ENCODE measurements around the gene GPS2. TPM values are rescaled to one million over a fixed set of nuclear protein-coding genes. Genes with fewer than 3 reads are reported as not detected.
A peak's percentile ranks its signal among the peaks of the same experiment; 100 is the strongest.

The GPS2 gene
- polyA plus RNA-seq, 1 donor (not counting 4 experiments of a cell fraction or from before 2014, with no cell fraction given): 24.7 TPM

DNA sequence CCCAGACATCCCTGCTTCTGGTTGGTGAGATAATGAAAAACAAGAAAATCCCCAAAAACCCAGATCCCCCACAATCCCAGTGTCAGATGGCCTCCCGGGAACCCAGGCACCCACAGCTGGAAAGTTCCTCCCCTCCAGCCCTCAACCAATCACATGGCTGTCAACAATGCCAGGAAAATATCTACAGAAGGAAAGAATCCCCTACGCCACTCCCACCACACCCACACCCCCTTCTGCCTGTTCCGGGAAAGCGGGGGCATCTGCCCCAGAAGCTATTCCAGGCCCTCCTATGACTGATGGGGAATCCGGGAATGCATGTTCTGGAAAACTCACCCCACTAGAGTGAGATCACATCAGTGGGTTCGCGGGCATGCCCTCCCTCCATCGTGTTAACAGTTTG lies 41.6 kb upstream of the GPS2 start:
- Histone ChIP-seq H3K9me1 (ENCODE audit: control insufficient read depth, extremely low read depth, insufficient read depth, low read length) (no peaks in the 10 kb centered on the region), H3K36me3 (ENCODE audit: control insufficient read depth in 2 of 2, extremely low read depth in 1 of 2, insufficient read depth in 2 of 2, low read length in 2 of 2) (no peaks in the 10 kb centered on the region), H3K9me3 (ENCODE audit: control insufficient read depth, low read depth, low read length) (no peaks in the 10 kb centered on the region), H3K9ac (ENCODE audit: control insufficient read depth, extremely low read depth, insufficient read depth, low read length) (no peak overlapping the region), H3K4me2 (ENCODE audit: control insufficient read depth, extremely low read depth, insufficient read depth, low read depth, low read length) (no peak overlapping the region), H3K4me3 (ENCODE audit: control insufficient read depth in 2 of 3, extremely low read depth in 1 of 3, insufficient read depth in 2 of 3, low read depth in 1 of 3, low read length in 3 of 3) (no peak overlapping the region), H3K27ac (ENCODE audit: control insufficient read depth, insufficient read depth, low read length) (no peak overlapping the region), H2AFZ (ENCODE audit: control insufficient read depth, low read length) (no peak overlapping the region), H3K79me2 (ENCODE audit: control insufficient read depth, insufficient read depth, low read length) (peaks cover 20% of the 10 kb centered on the region), H3K4me1 (ENCODE audit: control insufficient read depth, extremely low read depth, insufficient read depth, low read length) (peaks cover 39% of the 10 kb centered on the region), H4K20me1 (ENCODE audit: control insufficient read depth, extremely low read depth, insufficient read depth, low read length) (no peaks in the 10 kb centered on the region), H3K27me3 (ENCODE audit: control insufficient read depth, extremely low read depth, insufficient read depth, low read length) (no peaks in the 10 kb centered on the region)
- DNase-seq (ENCODE audit: low read depth, low spot score) (no peak), FAIRE-seq (no peak)
- dilution Hi-C loops (cut with MboI; ENCODE audit: extremely low pct_ligation_motif_present, low sequenced_read_pairs): no loop called here
- TF ChIP-seq, protein P1, sequence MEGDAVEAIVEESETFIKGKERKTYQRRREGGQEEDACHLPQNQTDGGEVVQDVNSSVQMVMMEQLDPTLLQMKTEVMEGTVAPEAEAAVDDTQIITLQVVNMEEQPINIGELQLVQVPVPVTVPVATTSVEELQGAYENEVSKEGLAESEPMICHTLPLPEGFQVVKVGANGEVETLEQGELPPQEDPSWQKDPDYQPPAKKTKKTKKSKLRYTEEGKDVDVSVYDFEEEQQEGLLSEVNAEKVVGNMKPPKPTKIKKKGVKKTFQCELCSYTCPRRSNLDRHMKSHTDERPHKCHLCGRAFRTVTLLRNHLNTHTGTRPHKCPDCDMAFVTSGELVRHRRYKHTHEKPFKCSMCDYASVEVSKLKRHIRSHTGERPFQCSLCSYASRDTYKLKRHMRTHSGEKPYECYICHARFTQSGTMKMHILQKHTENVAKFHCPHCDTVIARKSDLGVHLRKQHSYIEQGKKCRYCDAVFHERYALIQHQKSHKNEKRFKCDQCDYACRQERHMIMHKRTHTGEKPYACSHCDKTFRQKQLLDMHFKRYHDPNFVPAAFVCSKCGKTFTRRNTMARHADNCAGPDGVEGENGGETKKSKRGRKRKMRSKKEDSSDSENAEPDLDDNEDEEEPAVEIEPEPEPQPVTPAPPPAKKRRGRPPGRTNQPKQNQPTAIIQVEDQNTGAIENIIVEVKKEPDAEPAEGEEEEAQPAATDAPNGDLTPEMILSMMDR (optimal IDR thresholded peaks at IDR 0.05 in 1 of 3, IDR thresholded peaks at IDR 0.05 in 1 of 3, conservative IDR thresholded peaks at IDR 0.05 in 1 of 3; ENCODE audit: extremely low read depth in 1 of 3, insufficient read depth in 2 of 3, low read length in 3 of 3): no peak
- TF ChIP-seq EZH2 (IDR thresholded peaks at IDR 0.05; ENCODE audit: low read length): no peak

- TF ChIP-seq, protein P1 (optimal IDR thresholded peaks at IDR 0.05 in 1 of 3, IDR thresholded peaks at IDR 0.05 in 1 of 3, conservative IDR thresholded peaks at IDR 0.05 in 1 of 3; ENCODE audit: extremely low read depth in 1 of 3, insufficient read depth in 2 of 3, low read length in 3 of 3): peak; percentile 82 to 100 (median 98)
- TF ChIP-seq EZH2 (IDR thresholded peaks at IDR 0.05; ENCODE audit: low read length): no peak
- H4K20me1 ChIP-seq (ENCODE audit: control insufficient read depth, extremely low read depth, insufficient read depth, low read length): no peaks in the 10 kb centered on the region
- H3K4me3 ChIP-seq (ENCODE audit: control insufficient read depth in 2 of 3, extremely low read depth in 1 of 3, insufficient read depth in 2 of 3, low read depth in 1 of 3, low read length in 3 of 3): no peak overlapping the region
- no peaks in the 10 kb centered on the region for H3K9me1 ChIP-seq (ENCODE audit: control insufficient read depth, extremely low read depth, insufficient read depth, low read length)
- peaks cover 36% of the 10 kb centered on the region for H3K4me1 ChIP-seq (ENCODE audit: control insufficient read depth, extremely low read depth, insufficient read depth, low read length)
- DNase-seq (ENCODE audit: low read depth, low spot score): peak; percentile 72
- dilution Hi-C loops (cut with MboI; ENCODE audit: extremely low pct_ligation_motif_present, low sequenced_read_pairs): no loop called here
- no peaks in the 10 kb centered on the region for H3K9me3 ChIP-seq (ENCODE audit: control insufficient read depth, low read depth, low read length)
- H3K79me2 ChIP-seq (ENCODE audit: control insufficient read depth, insufficient read depth, low read length): peaks cover 20% of the 10 kb centered on the region
- H3K27me3 ChIP-seq (ENCODE audit: control insufficient read depth, extremely low read depth, insufficient read depth, low read length): no peaks in the 10 kb centered on the region
- no peak overlapping the region for H2AFZ ChIP-seq (ENCODE audit: control insufficient read depth, low read length)
- FAIRE-seq: peak; percentile 17
- H3K27ac ChIP-seq (ENCODE audit: control insufficient read depth, insufficient read depth, low read length): no peak overlapping the region
- no peak overlapping the region for H3K9ac ChIP-seq (ENCODE audit: control insufficient read depth, extremely low read depth, insufficient read depth, low read length)
- no peak overlapping the region for H3K4me2 ChIP-seq (ENCODE audit: control insufficient read depth, extremely low read depth, insufficient read depth, low read depth, low read length)
- H3K36me3 ChIP-seq (ENCODE audit: control insufficient read depth in 2 of 2, extremely low read depth in 1 of 2, insufficient read depth in 2 of 2, low read length in 2 of 2): no peaks in the 10 kb centered on the region
Measured at GRCh38 chr17:7356072-7356549, 41.0 kb upstream of the GPS2 start.

Measured in keratinocyte (primary cell).